ENCODE results near the gene LRGUK.

- TF ChIP-seq POLR2A (IDR thresholded peaks at IDR 0.05) (no peak), CTCF (IDR thresholded peaks at IDR 0.05) (no peak), POLR2AphosphoS5 (IDR thresholded peaks at IDR 0.05) (no peak), EP300 (IDR thresholded peaks at IDR 0.05) (no peak)
Observed at GRCh38 chr7:134312717-134313116, 185.6 kb downstream of the LRGUK start.
